Endothelial cell of umbilical vein (primary cell): ENCODE results near the gene SIPA1L3.

Experiments
- EZH2 ChIP-seq: IDR thresholded peaks from 2 replicates; pipeline ENCODE4 v1.6.1; 2012; ENCODE audit warnings: borderline replicate concordance, low read depth, mild to moderate bottlenecking, moderate library complexity, low read length, inconsistent platforms; ENCODE audit not compliant: severe bottlenecking
- POLR2A ChIP-seq: IDR thresholded peaks from 2 replicates; pipeline ENCODE4 v1.6.1; 2012; ENCODE audit warnings: low read depth, mild to moderate bottlenecking, control low read depth, low read length
- POLR2AphosphoS5 ChIP-seq: IDR thresholded peaks from 2 replicates; pipeline ENCODE4 v1.6.1; 2012; ENCODE audit warnings: low read depth, mild to moderate bottlenecking, control low read depth, low read length, moderate library complexity; ENCODE audit not compliant: insufficient read depth
- TF ChIP-seq, protein P1 (sequence below), 2 donors: IDR thresholded peaks; 1 replicate in 1 of 2; 2 replicates in 1 of 2; pipeline ENCODE4 v1.5.1; 2011; ENCODE audit warnings: low read length in 2 of 2, mild to moderate bottlenecking in 2 of 2, moderate library complexity in 2 of 2, control low read depth in 1 of 2, inconsistent platforms in 1 of 2, low read depth in 1 of 2; ENCODE audit not compliant: insufficient read depth in 1 of 2; ENCODE audit errors: extremely low read depth in 1 of 2

DNA sequence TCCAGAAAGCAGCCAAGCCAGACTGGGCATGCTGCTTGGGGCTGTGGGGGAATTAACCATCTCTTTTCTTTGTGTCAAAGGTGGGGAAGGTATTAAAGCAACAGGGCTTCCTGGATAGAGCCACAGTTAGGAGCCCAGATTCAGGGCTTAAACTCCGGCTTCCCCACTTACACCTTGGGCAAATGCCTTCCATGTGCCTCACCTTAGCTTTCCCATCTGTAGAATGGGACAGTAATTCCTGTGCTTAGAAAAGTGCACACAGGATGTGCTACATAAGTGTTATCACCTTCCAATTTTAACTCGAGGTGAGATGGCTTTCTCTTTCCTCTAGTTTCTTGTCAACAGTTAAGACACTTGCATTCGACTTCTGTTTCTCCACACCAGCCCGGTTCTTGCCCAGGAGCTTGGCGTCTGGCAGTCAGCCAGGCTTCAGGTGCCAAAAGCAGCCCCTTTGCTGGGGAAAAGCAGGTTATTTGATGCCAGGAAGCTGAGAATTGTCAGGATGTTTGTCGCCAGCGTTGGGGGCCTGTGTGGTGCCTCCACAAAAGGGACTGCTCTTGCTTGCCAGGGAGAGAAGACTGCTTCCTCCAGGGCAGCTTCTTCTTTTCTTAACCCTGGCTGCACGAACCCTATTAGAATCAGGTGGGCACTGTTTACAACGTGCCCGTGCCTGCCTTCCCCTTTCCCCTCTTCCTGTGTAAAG is 79.2 kb downstream of the SIPA1L3 start:
- TF ChIP-seq, protein P1, sequence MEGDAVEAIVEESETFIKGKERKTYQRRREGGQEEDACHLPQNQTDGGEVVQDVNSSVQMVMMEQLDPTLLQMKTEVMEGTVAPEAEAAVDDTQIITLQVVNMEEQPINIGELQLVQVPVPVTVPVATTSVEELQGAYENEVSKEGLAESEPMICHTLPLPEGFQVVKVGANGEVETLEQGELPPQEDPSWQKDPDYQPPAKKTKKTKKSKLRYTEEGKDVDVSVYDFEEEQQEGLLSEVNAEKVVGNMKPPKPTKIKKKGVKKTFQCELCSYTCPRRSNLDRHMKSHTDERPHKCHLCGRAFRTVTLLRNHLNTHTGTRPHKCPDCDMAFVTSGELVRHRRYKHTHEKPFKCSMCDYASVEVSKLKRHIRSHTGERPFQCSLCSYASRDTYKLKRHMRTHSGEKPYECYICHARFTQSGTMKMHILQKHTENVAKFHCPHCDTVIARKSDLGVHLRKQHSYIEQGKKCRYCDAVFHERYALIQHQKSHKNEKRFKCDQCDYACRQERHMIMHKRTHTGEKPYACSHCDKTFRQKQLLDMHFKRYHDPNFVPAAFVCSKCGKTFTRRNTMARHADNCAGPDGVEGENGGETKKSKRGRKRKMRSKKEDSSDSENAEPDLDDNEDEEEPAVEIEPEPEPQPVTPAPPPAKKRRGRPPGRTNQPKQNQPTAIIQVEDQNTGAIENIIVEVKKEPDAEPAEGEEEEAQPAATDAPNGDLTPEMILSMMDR (IDR thresholded peaks at IDR 0.05; ENCODE audit: extremely low read depth in 1 of 2, insufficient read depth in 1 of 2, low read depth in 1 of 2, low read length in 2 of 2), result no peak
- TF ChIP-seq EZH2, result no peak
- TF ChIP-seq POLR2AphosphoS5, result no peak
- no peak for TF ChIP-seq POLR2A
